ENCODE measurements around the gene MAPK12. TPM values are rescaled to one million over a fixed set of nuclear protein-coding genes. Genes with fewer than 3 reads are reported as not detected.
"Not testable (repeated sequence)": the region's sequence is repeated elsewhere in the genome, so short reads cannot be mapped to it uniquely, and the experiment has no call there.

The MAPK12 gene
- total RNA-seq, 4 donors from 2014 or later, result 12.3 to 32.0 (median 24.1) TPM

- peak overlapping the region in 2 of 4 donors; percentile 51 to 70 for H3K27ac ChIP-seq
- H3K27me3 ChIP-seq, result peaks cover 0 to 8% of the 10 kb centered on the region in 2 donors
- H3K9me3 ChIP-seq, result no peaks in the 10 kb centered on the region
- no peak overlapping the region for H3K4me3 ChIP-seq
- peaks cover 0 to 52% (median 21%) of the 10 kb centered on the region in 4 donors for H3K4me1 ChIP-seq
- TF ChIP-seq EP300 (IDR thresholded peaks at IDR 0.05) (no peak), CTCF (IDR thresholded peaks at IDR 0.05) (no peak), POLR2A (IDR thresholded peaks at IDR 0.05) (no peak)
- no peak for DNase-seq (ENCODE audit: low spot score in 2 of 2)
- peaks cover 0 to 49% (median 4%) of the 10 kb centered on the region in 3 donors for H3K36me3 ChIP-seq
- 31 to 55% methylated on average over 4 of the region's 7 CpGs for WGBS, 2 donors
These were observed 13.3 kb upstream of the MAPK12 start for GRCh38 chr22:50274771-50275170.

GRCh38 chr22:50274311-50274710, 12.8 kb upstream of the MAPK12 start:
- H3K4me1 ChIP-seq, result peaks cover 0 to 57% (median 26%) of the 10 kb centered on the region in 4 donors
- 21 to 28% methylated on average over 6 to 7 of the region's 7 CpGs for WGBS, 2 donors
- no peak for TF ChIP-seq EP300 (IDR thresholded peaks at IDR 0.05)
- peak; percentile 25 to 46 (median 32) for TF ChIP-seq CTCF (IDR thresholded peaks at IDR 0.05)
- TF ChIP-seq POLR2A (IDR thresholded peaks at IDR 0.05), result no peak

GRCh38 chr22:50273781-50274180, 12.3 kb upstream of the MAPK12 start:
- Histone ChIP-seq H3K4me1 (peaks cover 0 to 62% (median 31%) of the 10 kb centered on the region in 4 donors), H3K36me3 (peaks cover 0 to 39% (median 4%) of the 10 kb centered on the region in 3 donors), H3K27me3 (peaks cover 0 to 12% of the 10 kb centered on the region in 2 donors)
- 84 to 90% methylated on average over 10 of the region's 10 CpGs for WGBS, 2 donors
- not testable (repeated sequence) for H3K4me3 ChIP-seq; H3K27ac ChIP-seq; H3K9me3 ChIP-seq; DNase-seq (ENCODE audit: low spot score in 2 of 2)

More at GRCh38 chr22:50274311-50274710, 12.8 kb upstream of the MAPK12 start:
- no peaks in the 10 kb centered on the region for H3K9me3 ChIP-seq
- DNase-seq (ENCODE audit: low spot score in 2 of 2), result peak in 1 of 2 donors; percentile 44
- peaks cover 0 to 44% (median 4%) of the 10 kb centered on the region in 3 donors for H3K36me3 ChIP-seq
- no peak overlapping the region for H3K4me3 ChIP-seq
- H3K27me3 ChIP-seq, result peaks cover 0 to 12% of the 10 kb centered on the region in 2 donors
- no peak overlapping the region for H3K27ac ChIP-seq

- not testable (repeated sequence) for H3K4me3 ChIP-seq; DNase-seq (ENCODE audit: low spot score in 2 of 2); H3K9me3 ChIP-seq; H3K27ac ChIP-seq
- 35 to 100% methylated on average over 1 to 11 of the region's 11 CpGs for WGBS, 2 donors
- peaks cover 0 to 35% (median 4%) of the 10 kb centered on the region in 3 donors for H3K36me3 ChIP-seq
- H3K27me3 ChIP-seq, result peaks cover 0 to 12% of the 10 kb centered on the region in 2 donors
- H3K4me1 ChIP-seq, result peaks cover 0 to 67% (median 34%) of the 10 kb centered on the region in 4 donors
These were observed 11.9 kb upstream of the MAPK12 start for GRCh38 chr22:50273352-50273751.

GRCh38 chr22:50272044-50272802, 10.7 kb upstream of the MAPK12 start:
- H3K4me1 ChIP-seq, result peaks cover 0 to 78% (median 42%) of the 10 kb centered on the region in 4 donors
- 48 to 60% methylated on average over 19 to 20 of the region's 26 CpGs for WGBS, 2 donors
- peaks cover 0 to 24% (median 4%) of the 10 kb centered on the region in 3 donors for H3K36me3 ChIP-seq
- H3K27me3 ChIP-seq, result peaks cover 0 to 15% of the 10 kb centered on the region in 2 donors
- no peaks in the 10 kb centered on the region for H3K9me3 ChIP-seq
- H3K4me3 ChIP-seq, result peak overlapping the region in 3 of 4 donors; percentile 41 to 66 (median 54)
- TF ChIP-seq EP300 (IDR thresholded peaks at IDR 0.05) (no peak), CTCF (IDR thresholded peaks at IDR 0.05) (peak in 1 of 5 experiments; percentile 5), POLR2A (IDR thresholded peaks at IDR 0.05) (no peak)
- peak overlapping the region in 1 of 4 donors; percentile 64 for H3K27ac ChIP-seq
- DNase-seq (ENCODE audit: low spot score in 2 of 2), result no peak

- peaks cover 0 to 21% of the 10 kb centered on the region in 2 donors for H3K27me3 ChIP-seq
- TF ChIP-seq POLR2A (IDR thresholded peaks at IDR 0.05) (no peak), CTCF (IDR thresholded peaks at IDR 0.05) (no peak), EP300 (IDR thresholded peaks at IDR 0.05) (no peak)
- peak overlapping the region; percentile 18 to 66 (median 48) for H3K4me3 ChIP-seq
- H3K9me3 ChIP-seq, result no peaks in the 10 kb centered on the region
- peaks cover 0 to 81% (median 44%) of the 10 kb centered on the region in 4 donors for H3K4me1 ChIP-seq
- peak overlapping the region in 1 of 4 donors; percentile 64 for H3K27ac ChIP-seq
- H3K36me3 ChIP-seq, result peaks cover 0 to 17% (median 4%) of the 10 kb centered on the region in 3 donors
- DNase-seq (ENCODE audit: low spot score in 2 of 2), result no peak
- 0 to 1% methylated on average over 16 to 22 of the region's 45 CpGs for WGBS, 2 donors
These were observed 10.1 kb upstream of the MAPK12 start for GRCh38 chr22:50271519-50271970.
